Stromal cell of bone marrow (primary cell): ENCODE results near the gene S100A3.

Experiments used
- DNase-seq: peaks from one replicate; pipeline ENCODE4 v3.0.0-alpha.2; 2012; ENCODE audit warnings: low read depth

Gene S100A3

DNA sequence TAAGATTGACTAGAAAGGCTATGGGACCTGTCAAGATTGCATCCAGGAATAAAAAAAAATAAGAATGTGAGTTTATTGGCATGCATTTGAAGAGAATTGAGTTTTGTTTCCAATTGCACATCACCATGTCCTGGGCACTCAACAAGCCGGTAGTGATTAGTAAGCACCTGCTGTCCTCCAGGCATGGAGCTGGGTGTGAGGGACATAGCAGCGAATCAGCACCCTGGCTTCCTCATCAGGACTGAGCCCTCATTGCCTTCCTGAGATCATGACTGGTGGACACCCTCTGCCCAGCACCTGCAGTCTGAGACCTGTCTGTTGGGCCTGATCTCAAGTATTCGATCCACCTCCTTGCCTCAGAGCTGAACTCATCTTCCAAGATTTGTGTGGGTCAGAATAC is 40.0 kb downstream of the S100A3 start:
- DNase-seq, result no peak

DNA sequence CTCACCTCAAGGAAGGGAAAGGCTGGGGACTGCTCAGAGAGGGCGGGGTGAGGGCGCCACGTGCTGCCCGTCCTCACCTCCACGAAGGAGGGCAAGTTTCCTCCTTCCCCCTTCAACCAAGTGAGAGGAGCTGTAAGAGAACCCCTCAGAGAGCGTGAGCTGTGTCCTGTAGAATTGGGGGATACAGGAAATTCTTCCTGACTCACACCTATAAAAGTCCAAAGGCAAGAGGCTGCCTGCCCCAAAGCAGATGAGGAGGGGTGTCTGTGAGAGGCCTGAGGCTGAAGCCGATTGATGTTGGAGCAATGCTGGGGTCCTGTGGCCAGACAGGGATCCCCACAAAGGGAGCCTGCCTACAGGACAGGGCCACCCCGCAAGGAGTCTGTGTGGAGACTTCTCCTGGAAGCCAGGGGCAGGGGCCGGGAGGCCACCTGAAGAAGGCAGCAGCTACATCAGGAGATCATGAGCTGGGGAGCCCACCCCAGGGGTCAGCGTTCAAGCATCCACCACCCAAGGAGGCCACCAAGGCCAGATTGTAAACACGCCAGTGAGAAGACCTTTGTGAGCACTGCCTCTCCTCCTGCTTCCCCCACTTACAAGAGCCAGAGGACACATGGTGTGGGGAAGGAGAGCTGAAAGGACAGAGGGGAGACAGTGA is 41.0 kb downstream of the S100A3 start:
- DNase-seq, result no peak

DNA sequence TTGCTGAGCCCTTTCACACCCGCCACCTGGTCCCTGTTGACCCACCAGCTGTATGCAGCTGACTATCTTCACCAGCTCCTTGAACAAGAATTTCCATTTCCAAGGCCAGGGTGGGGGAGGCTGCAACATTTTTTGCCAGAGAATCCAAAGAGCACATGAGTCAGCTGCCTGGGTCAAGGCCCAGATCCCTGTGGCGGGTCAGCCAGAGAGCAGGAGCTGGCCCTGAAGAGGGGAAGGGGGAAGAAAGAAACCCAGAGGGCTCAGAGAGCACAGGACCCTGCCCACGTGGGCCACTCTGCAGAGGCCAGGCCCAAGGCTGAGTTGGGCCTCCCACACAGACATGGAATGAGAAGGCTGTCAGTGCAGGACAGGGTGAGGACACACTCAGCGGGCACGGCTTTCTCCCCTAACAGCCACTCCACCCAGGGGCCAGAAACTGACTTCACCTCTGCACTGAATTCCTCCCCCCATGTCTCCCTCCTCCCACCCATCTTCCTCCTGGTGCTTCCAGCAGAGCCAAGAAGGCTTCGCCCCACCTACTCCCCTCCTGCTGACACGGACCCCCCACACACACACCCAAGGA is 42.1 kb downstream of the S100A3 start:
- peak; percentile 92 for DNase-seq

DNA sequence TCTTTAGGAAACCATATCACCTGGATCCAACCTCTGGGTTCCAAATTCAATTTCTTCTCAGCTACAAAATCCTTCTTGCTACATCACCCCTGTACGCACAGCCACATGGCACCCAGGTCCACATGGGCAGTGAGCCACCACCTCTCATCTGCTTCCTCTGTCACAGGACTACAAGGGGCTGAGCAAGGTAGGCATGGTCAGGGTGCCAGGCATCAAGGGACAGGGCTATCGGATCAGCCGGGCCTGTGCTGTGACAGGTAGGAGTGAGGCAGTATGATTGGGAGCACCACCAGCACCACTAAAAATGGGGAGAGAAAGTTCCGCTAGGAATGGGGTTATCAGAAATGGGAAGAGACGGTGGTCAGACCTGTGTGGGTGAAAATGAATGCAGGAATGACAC is 42.7 kb downstream of the S100A3 start:
- DNase-seq, result no peak

DNA sequence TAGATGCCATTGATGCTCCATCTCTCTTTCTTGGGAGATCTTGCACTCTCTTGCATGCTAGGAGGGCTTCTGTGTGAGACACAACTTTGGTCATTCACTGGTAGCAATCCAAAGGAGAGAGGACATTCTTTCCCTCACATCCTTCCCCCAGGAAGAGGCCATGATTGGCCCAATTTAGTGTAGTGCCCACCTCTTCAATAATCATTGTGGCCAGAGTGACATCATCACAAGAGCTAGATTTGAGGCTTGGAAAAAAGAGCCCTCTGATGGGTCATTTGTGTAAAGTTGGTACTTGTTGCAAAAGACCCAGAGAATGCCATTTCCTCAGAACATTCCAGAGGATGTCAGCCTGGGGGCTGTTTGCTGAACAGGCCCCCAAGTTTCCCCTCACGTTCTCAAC is 43.5 kb downstream of the S100A3 start:
- peak; percentile 10 for DNase-seq

DNA sequence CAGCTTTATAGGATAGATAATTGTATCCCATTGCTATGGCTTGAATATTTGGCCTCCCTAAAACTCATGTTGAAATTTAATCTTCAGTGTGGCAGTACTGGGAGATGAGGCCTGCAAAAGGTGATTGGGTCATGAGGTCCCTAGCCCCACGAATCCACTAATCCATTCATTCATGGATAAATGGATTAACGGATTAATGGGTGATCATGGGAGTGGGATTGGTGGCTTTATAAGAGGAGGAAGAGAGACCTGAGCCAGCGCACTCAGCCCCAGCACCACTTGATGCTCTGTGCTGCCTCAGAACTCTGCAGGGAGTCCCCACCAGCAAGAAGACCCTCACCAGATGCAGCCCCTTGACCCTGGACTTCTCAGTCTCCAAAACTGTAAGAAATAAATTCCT is 45.3 kb downstream of the S100A3 start:
- DNase-seq, result no peak

DNA sequence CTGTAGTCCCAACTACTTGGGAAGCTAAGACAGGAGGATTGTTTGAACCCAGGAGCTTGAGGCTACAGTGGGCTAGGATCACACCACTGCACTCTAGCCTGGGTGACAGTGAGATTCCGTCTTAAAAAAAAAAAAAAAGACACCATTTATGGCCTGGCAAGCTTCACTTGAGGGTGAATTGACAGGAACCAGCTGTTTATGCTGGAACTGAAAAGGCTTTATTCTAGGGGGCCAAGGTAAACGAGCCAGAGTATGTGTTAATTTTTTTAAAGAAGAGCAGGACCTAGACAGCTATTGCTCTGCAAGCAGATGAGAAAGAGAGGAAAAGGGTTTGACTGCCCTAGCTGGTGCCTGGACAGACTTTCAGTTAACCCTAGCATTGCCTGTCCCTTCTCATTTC is 50.3 kb downstream of the S100A3 start:
- DNase-seq, result no peak
